GM12865 (cell line): ENCODE data around the gene LRRC27.

Experiments used
- DNase-seq: peaks from one replicate; pipeline ENCODE4 v3.0.0; 2010; ENCODE audit warnings: low read depth
- H3K4me3 ChIP-seq: 2 replicates; pipeline ENCODE4 v1.5.1; 2011; ENCODE audit warnings: mild to moderate bottlenecking, low read depth, low read length, control low read depth
- TF ChIP-seq, protein P1 (sequence below): IDR thresholded peaks from 2 replicates; pipeline ENCODE4 v1.5.1; 2011; ENCODE audit warnings: low read length, control low read depth, low read depth, inconsistent platforms; ENCODE audit not compliant: insufficient read depth; ENCODE audit errors: missing control alignments

The LRRC27 gene

DNA sequence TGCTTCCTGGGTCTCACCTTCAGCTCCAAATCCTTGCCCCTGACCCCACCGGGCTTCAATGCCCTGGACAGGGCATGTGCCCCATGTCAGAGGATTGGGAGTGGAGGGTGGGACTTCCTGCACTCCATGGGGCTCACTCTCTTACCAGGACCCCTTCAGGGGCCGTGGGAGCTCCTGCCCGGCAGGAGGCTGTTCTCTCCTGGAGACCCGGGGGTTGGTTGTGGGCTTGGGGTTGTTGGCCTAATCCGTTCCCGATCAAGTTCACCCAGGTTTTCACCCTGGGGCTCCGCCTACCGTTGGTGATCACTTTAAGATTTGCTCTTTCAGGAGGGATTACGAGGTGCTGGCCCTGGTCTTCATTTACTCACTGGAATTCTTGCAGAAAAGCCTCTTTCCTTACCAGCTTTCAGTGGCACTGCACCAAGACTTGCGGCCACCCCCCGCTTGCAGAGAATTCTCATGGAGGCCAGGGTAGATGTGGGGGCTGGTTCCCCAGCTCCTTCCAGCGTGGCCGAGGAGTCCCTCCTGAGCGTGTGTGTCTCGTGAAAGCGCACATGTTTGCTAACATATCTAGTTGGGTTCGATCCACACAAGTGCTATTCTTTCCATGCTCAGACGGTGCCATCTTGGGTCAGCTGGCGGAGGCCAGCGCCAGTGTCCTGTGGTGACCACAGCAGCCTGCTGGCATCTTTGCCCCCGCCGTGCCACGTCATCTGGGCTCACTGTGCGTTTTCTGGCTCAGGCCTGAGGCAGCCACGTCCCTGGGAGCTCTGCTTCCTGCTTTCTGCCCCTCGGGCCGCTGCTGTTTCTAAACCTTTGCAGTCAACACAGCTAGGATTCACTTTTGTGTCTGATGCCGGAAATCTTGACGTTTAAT lies 80.6 kb downstream of the LRRC27 start:
- H3K4me3 ChIP-seq = no peak overlapping the region
- DNase-seq = no peak

DNA sequence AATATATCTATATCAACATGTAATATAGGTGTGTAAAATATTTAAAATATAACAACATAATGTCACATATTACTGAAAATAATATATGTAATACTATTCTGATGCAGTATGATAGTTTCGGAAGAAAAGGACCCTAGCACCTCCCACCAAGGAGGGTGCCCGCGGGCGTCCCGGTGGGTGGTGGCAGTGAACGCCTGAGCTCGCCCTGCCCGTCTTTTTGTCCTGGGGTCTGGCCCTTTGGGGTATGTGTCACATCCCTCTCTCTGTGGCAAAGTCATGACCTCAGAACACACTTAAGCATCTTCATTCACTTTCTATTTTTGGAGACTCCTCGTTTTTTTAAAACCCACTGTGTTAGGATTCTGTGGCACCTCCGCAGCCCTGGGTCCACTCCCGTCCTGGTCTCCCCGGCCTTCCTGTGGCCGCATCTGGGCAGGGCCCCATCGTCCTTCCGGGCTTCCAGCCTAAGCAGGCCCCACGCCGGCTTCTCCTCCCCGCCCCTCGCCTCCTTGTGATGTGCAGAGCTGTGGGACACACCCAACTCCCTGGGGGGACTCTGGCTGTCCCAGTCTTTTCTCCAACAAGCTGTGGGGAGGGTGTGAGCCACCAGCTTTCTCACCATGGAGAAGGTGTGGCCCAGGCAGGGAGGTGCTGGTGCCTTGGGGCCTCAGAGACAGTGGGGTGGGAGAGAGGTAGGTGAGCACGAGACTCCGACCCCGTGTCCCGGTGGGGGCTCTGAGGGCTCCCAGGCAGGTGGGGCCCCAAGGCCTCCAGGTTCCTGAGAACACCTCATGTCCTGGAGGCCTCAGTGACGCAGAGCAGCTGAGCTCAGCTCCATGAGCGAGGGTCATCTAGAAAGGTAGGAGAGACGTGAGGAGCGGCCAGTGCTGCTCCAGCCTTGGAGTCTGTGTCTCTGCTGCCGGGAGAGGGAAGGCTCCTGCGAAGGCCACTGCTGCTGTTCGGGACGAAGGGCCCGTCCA lies 81.5 kb downstream of the LRRC27 start:
- no peak for DNase-seq
- H3K4me3 ChIP-seq = no peak overlapping the region

More for the DNA sequence above, 80.6 kb downstream of the LRRC27 start:
- TF ChIP-seq, protein P1, sequence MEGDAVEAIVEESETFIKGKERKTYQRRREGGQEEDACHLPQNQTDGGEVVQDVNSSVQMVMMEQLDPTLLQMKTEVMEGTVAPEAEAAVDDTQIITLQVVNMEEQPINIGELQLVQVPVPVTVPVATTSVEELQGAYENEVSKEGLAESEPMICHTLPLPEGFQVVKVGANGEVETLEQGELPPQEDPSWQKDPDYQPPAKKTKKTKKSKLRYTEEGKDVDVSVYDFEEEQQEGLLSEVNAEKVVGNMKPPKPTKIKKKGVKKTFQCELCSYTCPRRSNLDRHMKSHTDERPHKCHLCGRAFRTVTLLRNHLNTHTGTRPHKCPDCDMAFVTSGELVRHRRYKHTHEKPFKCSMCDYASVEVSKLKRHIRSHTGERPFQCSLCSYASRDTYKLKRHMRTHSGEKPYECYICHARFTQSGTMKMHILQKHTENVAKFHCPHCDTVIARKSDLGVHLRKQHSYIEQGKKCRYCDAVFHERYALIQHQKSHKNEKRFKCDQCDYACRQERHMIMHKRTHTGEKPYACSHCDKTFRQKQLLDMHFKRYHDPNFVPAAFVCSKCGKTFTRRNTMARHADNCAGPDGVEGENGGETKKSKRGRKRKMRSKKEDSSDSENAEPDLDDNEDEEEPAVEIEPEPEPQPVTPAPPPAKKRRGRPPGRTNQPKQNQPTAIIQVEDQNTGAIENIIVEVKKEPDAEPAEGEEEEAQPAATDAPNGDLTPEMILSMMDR = no peak

DNA sequence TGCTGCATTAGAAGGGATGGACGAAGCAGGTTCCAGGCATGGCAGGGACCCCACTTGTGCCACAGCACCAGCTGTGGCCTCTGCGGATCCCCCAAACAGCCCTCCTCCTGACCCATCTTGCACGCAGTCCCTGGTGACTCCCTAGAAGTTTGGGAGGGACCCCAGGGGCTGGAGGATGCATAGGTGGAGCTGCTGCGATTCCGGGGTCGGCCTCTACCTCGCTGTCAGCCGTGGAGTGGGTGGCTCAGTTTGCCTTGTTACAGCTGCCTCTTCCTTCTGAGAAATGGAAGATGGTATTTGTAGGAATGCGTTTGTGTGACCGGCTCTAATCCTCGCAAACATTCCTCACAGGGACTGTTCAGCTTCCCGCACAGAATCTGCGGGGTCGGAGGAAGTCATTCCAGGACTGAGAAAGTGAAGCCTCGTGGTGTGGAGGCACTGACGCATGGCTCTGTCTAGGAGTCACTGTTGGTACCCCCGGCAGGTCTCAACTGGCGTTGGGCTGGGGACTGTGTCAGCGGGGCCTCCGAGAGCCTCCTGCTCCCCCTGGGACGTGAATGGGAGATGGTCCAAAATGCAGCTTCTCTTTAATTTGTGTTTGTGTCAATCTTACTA lies 82.5 kb downstream of the LRRC27 start:
- H3K4me3 ChIP-seq = no peak overlapping the region
- DNase-seq = no peak
- TF ChIP-seq, protein P1 = no peak

More for the DNA sequence above, 81.5 kb downstream of the LRRC27 start:
- TF ChIP-seq, protein P1 = no peak

DNA sequence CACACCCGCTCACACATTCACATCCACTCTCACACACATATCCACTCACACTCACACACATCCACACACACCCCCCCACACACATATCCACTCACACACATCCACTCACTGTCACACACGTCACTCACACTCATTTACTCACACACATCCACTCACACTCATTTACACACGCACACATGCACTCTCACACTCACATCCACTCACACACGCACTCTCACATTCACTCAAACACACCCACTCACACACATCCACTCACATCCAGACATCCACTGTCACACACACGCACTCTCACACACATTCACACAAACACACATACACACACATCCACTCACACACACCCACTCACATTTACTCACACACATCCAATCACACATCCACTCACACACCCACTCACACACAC lies 83.3 kb downstream of the LRRC27 start:
- TF ChIP-seq, protein P1 = no peak
- no peak for DNase-seq
- H3K4me3 ChIP-seq = no peak overlapping the region

DNA sequence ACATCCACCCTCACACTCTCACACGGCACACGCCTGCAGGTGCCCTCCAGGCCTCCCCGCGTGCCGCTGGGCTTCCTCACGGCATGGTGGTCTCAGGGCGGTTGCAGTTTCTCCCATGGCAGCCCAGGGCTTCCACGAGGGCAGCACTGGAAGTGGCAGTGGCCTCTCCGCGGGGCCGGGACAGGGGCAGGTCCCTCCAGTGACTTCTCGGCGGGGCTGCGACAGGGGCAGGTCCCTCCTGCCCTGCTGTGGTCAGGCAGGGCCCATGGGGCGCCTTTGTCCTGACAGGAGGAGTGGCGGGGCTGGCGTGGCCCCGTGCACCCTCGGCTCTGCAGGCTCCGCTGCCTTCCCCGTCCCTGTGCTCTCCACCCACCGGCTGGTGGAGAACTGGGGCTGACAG lies 84.0 kb downstream of the LRRC27 start:
- TF ChIP-seq, protein P1 = no peak
- no peak for DNase-seq
- H3K4me3 ChIP-seq = no peak overlapping the region

DNA sequence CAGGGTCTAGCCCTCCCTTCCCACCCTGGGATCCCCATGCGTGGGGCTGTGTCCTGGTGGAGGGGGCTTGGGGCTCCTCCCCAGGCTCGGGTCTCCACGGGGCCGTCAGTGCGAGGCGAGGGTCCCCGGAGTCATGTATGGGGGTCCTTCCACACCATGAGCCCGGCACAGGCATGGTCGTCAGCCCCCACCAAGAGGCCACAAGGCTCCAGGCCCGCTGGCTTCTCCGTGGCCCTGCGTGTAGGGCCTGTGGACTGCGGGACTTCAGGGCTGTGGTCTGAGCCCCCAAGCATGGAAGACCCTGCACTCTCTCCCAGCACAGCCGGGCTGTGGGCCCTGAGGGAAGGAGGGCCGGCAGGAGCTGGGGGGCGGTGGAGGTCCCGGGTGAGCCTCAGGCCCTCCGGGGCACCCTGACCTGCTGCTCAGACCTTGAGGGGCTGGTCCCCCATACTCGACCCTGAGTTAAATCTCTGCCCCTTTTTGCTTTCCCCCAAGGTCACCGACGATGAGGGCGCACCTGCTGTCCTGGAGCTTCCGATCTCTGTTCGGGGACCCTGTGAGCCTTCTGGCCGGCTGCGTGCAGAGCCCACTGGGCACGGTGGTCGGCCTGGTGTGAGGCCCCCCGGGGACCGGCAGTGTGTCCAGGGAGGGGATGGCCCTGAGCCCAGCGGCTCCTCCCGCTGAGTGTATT lies 84.7 kb downstream of the LRRC27 start:
- TF ChIP-seq, protein P1 = no peak

More for the DNA sequence above, 84.7 kb downstream of the LRRC27 start:
- H3K4me3 ChIP-seq = no peak overlapping the region
- no peak for DNase-seq
